Activated naive CD8-positive, alpha-beta T cell (primary cell): ENCODE data around the gene KRTAP5-4.
"Not testable (repeated sequence)": the region's sequence is repeated elsewhere in the genome, so short reads cannot be mapped to it uniquely, and the experiment has no call there.

Experiments
- H3K27ac Mint-ChIP-seq: one replicate; pipeline ENCODE4 v1.8.0; 2021; ENCODE audit warnings: mixed read lengths
- H3K27me3 Mint-ChIP-seq: one replicate; pipeline ENCODE4 v1.8.0; 2021; ENCODE audit warnings: mixed read lengths
- H3K36me3 Mint-ChIP-seq: one replicate; pipeline ENCODE4 v1.8.0; 2021; ENCODE audit warnings: mixed read lengths
- H3K4me1 Mint-ChIP-seq: one replicate; pipeline ENCODE4 v1.8.0; 2021; ENCODE audit warnings: low read depth, mixed read lengths
- H3K4me3 Mint-ChIP-seq: one replicate; pipeline ENCODE4 v1.8.0; 2021; ENCODE audit warnings: mild to moderate bottlenecking, mixed read lengths
- H3K9me3 Mint-ChIP-seq: one replicate; pipeline ENCODE4 v1.8.0; 2021; ENCODE audit warnings: low read depth, mixed read lengths

Gene KRTAP5-4

DNA sequence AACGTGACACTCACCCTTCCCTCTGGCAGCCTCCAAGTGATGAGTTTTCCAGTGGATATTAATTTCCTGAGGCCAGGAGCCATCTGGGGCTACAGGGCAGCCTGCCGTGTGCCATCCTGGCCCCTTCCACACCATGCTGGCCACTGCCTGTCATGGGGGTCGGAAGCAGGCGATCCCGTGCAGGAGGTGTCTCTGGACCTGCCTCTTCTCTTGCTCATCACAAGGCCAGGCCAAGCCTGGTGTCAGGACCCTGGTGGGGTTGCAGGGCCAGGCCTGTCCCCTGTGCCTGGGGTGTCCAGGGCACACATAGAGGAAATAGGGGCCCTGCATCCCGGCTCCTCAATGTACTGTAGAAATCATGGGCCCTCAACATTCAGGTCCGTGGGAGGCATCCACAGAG, 17.2 kb downstream of the KRTAP5-4 start:
- H3K4me1 Mint-ChIP-seq: no peaks in the 10 kb centered on the region
- H3K27ac Mint-ChIP-seq: no peak overlapping the region
- no peak overlapping the region for H3K4me3 Mint-ChIP-seq
- H3K9me3 Mint-ChIP-seq: no peaks in the 10 kb centered on the region
- peaks cover 25% of the 10 kb centered on the region for H3K27me3 Mint-ChIP-seq
- no peaks in the 10 kb centered on the region for H3K36me3 Mint-ChIP-seq

DNA sequence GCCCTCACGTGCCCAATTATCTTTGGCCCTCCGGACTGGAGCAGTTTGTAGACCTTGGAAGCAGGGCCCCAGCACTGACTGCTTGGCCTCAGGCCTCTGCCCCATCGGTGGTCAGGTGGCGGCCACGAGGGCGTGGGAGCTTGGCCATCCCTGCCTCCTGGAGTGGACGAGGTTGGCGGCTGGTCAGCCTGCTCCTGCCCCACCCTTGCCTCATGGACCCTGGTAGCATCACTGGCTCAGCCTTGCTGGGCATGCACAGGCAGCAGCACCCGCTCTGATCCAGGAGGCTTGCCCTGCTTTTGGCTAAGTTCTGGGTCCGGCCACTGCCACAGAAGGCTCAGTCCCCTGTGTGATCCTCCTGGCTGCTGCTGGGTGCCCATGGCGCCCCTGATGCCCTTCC, 17.8 kb downstream of the KRTAP5-4 start:
- Mint-ChIP-seq H3K4me3 (no peak overlapping the region), H3K4me1 (no peaks in the 10 kb centered on the region), H3K27ac (no peak overlapping the region), H3K9me3 (no peaks in the 10 kb centered on the region), H3K27me3 (peaks cover 28% of the 10 kb centered on the region), H3K36me3 (no peaks in the 10 kb centered on the region)

DNA sequence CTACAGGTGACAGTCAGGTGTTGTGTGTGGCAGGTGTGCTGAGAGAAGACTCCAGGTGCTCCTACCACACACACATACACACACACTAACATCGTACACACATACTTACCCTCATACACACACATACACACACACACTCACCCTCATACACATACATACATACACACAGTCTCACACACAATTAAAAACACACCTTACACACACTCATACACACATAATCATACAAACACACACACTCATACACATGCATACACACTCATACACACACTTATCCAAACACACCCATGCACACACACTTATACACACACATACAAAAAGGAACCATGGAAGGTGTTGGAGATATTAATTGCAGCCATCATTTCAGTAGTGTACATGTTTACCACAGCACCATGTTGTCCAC, 18.3 kb downstream of the KRTAP5-4 start:
- Mint-ChIP-seq H3K4me3 (no peak overlapping the region), H3K27me3 (peaks cover 28% of the 10 kb centered on the region), H3K27ac (no peak overlapping the region), H3K36me3 (no peaks in the 10 kb centered on the region), H3K4me1 (no peaks in the 10 kb centered on the region), H3K9me3 (no peaks in the 10 kb centered on the region)

DNA sequence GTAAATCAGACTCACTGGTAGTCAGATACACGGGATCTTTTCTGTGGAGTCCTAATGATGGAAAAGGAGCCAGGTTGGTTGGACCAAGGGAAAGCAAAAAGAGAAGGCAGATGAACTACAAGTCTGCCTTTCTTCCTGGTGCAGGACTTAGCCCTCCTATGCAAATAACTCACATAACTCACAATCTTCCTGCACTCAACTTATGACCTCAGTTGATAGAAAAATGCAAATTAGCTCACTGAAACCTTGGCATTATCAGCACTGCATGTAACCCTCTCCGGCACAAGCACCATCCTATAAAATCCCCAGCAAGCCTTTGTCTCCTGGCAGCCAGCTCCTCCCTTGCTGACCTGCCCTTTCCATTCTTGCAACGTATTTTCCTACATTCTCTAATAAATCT, 20.3 kb downstream of the KRTAP5-4 start:
- H3K9me3 Mint-ChIP-seq, H3K4me3 Mint-ChIP-seq, H3K36me3 Mint-ChIP-seq, H3K4me1 Mint-ChIP-seq, H3K27ac Mint-ChIP-seq: not testable (repeated sequence)
- peaks cover 34% of the 10 kb centered on the region for H3K27me3 Mint-ChIP-seq

DNA sequence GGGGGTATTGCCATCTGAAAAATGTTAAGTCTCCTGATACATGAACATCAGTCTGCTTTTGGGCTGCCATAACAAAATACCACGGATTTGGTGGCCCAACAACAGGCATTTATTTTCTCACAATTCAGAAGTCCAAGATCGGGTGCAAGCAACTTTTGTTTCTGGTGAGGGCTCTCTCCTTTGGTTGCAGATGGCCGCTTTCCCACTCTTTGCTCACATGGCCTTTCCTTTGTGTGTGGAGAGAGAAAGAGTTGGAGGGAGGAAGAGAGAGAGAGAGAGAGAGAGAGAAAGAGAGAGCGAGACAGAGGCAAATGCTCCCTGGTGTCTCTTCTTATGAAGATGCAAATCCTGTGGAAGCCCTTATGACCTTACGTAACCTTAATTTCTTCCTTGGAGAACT, 21.3 kb downstream of the KRTAP5-4 start:
- Mint-ChIP-seq H3K4me1 (peaks cover 1% of the 10 kb centered on the region), H3K4me3 (no peak overlapping the region), H3K27ac (no peak overlapping the region), H3K36me3 (no peaks in the 10 kb centered on the region), H3K27me3 (peaks cover 37% of the 10 kb centered on the region), H3K9me3 (no peaks in the 10 kb centered on the region)

DNA sequence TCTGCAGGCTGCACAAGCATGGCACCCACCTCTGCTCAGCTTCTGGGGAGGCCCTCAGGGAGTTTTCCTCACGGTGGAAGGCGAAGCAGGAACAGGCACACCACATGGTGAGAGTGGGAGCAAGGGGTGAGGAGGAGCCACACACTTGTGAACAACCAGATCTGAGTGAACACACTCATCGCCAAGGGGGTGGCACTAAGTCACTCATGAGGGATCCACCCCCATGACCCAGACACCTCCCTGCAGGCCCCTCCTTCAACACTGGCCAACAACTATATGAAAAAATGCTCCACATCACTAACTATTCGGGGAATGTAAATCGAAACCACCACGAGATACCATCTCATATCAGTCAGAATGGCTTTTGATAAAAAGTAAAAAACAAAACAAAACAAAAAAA, 23.1 kb downstream of the KRTAP5-4 start:
- peaks cover 41% of the 10 kb centered on the region for H3K27me3 Mint-ChIP-seq
- no peak overlapping the region for H3K27ac Mint-ChIP-seq
- H3K4me1 Mint-ChIP-seq: peaks cover 3% of the 10 kb centered on the region
- H3K4me3 Mint-ChIP-seq: no peak overlapping the region
- H3K36me3 Mint-ChIP-seq: no peaks in the 10 kb centered on the region
- H3K9me3 Mint-ChIP-seq: no peaks in the 10 kb centered on the region

DNA sequence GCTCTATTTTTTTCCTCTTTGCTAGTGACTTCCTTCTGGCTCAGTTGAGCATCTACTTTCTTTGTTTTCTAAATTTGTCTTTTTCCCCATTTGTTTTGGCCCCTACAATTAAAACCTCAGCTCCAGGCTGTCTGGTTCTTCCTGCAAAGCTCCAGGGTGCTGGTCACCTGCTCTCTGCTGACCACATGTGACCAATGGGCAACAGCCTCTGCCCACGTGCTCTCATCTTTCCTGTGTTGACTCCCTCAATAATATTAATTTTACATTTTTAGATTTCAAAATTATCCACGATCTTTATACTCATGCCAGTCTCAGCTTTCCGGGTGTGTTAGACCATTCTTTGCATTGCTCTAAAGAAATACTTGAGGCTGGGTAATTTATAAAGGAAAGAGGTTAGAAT, 23.5 kb downstream of the KRTAP5-4 start:
- not testable (repeated sequence) for H3K9me3 Mint-ChIP-seq, H3K27ac Mint-ChIP-seq, H3K4me1 Mint-ChIP-seq, H3K36me3 Mint-ChIP-seq, H3K4me3 Mint-ChIP-seq
- H3K27me3 Mint-ChIP-seq: peaks cover 39% of the 10 kb centered on the region

DNA sequence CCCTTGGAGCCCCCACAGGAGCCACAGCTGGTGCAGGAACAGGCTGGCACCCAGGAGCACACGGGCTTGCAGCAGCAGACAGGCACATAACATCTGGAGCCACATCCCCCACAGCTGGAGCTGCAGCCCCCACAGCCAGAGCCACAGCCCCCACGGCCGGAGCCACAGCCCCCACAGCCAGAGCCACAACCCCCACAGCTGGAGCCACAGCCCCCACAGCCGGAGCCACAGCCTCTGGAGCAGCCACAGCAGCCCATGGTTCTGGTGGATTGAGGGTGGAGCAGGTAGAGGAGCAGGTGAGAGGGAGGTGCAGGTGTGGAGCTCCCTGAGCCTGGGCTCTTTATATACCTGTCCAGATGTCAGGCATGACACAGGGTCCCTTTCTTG, 24.0 kb downstream of the KRTAP5-4 start, which contains the start of gene KRTAP5-2:
Gene KRTAP5-2, minus strand, starts transcription at position 301 of the 387 bp plus-strand sequence. Its CDS starts 44 bp downstream, at position 257.
- H3K27ac Mint-ChIP-seq: no peak within 1 kb of the TSS
- no peak within 1 kb of the TSS for H3K4me3 Mint-ChIP-seq
- H3K27me3 Mint-ChIP-seq: peaks cover 38% of the 10 kb centered on the region
- peaks cover 3% of the 10 kb centered on the region for H3K4me1 Mint-ChIP-seq
- no peaks in the 10 kb centered on the region for H3K36me3 Mint-ChIP-seq
- no peaks in the 10 kb centered on the region for H3K9me3 Mint-ChIP-seq

DNA sequence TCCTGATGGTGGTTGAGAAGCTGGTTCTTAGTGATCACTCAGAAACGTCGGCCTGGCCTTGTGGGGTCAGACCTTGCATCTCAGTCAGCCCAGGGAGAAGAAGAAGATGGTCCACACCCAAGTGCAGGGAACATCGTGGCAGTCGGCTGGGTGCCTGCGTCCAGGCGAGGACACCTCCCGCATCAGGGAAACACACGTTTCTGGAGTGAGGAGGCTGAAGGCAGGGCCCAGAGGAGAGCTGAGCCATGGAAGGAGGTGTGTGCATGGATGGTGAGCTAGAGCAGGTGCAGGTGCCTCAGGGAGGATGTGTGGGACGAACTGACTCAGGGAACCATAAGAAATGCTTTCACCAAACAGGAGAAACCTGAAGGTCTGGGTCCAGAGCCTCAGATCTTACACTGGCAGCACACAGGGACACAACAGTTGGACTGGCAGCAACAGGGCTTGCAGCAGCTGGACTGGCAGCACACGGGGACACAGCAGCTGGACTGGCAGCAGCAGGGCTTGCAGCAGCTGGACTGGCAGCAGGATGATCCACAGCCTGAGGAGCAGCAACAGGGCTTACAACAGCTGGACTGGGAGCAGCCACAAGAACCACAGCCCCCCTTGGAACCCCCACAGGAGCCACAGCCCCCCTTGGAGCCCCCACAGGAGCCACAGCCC, 24.5 kb downstream of the KRTAP5-4 start:
- Mint-ChIP-seq H3K36me3 (no peaks in the 10 kb centered on the region), H3K4me1 (peaks cover 3% of the 10 kb centered on the region), H3K27me3 (peaks cover 40% of the 10 kb centered on the region), H3K9me3 (no peaks in the 10 kb centered on the region), H3K27ac (no peak overlapping the region), H3K4me3 (no peak overlapping the region)

DNA sequence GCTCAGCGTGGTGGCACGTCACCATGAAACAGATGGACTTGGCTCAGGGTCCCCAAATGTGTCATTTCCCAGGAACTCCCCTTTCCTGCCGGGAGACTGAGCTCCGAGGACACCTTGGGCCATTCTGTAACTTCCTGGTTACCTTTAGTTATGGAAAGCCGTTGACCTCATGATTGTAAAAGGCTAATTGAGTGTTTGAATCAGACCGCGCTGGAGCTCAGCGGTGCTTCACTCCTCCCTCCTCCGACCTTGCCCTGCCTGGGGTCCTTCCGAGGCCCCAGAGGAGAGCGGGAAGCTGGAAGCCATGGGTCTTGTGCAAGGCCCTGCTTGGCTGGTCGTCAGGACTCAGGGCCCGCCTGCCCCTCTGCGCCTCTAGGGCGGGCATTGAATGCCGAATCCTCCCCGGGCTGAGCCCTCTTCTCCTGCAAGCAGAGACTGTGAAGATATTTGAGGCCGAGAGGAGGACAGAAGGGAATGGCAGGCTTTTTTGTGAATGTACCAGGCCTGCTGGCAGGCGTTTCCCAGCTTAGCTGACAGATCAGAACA, 25.3 kb downstream of the KRTAP5-4 start:
- not testable (repeated sequence) for H3K27ac Mint-ChIP-seq, H3K4me3 Mint-ChIP-seq, H3K4me1 Mint-ChIP-seq, H3K9me3 Mint-ChIP-seq, H3K36me3 Mint-ChIP-seq
- H3K27me3 Mint-ChIP-seq: peaks cover 36% of the 10 kb centered on the region

DNA sequence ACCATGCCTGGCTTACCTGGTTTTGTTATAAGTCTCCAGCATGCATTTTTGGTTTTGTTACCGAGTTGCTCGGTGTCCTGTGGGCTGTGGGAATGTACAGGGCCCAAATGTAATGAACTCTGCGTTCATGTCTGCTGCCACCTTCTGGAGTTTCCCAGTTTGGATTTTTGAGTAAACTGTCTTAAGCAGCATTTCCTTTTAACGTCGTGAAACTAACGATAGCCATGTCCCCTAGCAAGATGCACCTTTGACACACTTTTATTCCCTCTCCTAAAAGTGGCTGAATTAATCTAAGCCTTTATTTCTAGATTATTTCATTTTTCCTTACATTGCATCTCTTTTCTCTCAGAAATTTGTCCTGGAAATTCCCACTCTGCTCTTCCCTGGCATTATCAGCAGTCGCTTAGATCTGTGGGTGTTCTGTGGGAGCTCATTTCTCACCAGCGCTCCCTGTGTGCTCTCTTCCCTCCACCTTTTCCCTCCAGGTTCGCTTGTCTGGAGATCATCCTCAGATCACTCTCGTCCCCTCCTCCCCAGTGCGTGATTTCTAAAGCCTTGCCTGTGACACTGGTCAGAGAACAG, 25.9 kb downstream of the KRTAP5-4 start:
- H3K9me3 Mint-ChIP-seq, H3K27ac Mint-ChIP-seq, H3K36me3 Mint-ChIP-seq, H3K4me1 Mint-ChIP-seq, H3K4me3 Mint-ChIP-seq: not testable (repeated sequence)
- peaks cover 36% of the 10 kb centered on the region for H3K27me3 Mint-ChIP-seq

DNA sequence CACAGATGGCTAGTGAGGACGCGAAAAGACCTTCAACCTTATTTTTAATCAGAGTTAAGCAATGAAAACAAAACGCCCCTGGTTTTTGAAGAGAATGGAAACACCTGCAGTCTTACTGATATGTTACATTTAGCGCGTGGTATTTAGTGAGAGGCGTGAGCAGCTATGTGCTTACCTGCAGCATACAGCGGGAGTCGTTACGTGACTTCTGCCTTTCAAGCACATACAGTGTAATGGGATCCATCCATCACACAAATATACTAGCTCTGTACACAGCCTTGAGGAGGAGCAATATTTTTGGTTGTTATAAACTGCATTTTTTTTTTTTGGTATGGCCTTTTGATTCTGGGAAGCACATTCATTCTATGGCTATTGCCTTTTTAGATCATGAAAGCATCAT, 29.3 kb downstream of the KRTAP5-4 start:
- H3K27ac Mint-ChIP-seq: no peak overlapping the region
- no peak overlapping the region for H3K4me3 Mint-ChIP-seq
- peaks cover 29% of the 10 kb centered on the region for H3K27me3 Mint-ChIP-seq
- peaks cover 14% of the 10 kb centered on the region for H3K4me1 Mint-ChIP-seq
- H3K9me3 Mint-ChIP-seq: no peaks in the 10 kb centered on the region
- no peaks in the 10 kb centered on the region for H3K36me3 Mint-ChIP-seq

DNA sequence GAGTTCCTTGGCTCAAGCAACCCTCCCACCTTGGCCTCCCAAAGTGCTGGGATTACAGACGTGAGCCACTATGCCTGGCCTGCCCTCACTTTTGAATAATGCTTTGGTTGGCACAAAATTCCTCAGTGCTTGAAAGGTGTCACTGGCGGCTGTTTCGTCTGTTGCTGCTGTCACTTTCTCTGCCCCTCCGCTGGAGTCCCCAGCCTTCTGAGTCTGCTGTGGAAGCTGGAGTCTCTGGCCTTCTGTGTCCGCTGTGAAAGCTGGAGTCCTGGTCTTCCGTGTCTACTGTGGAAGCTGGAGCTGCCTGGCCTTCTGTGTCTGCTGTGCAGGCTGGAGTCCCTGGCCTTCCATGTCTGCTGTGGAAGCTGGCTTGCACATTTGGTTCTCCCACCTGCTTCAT, 31.9 kb downstream of the KRTAP5-4 start:
- Mint-ChIP-seq H3K27me3 (peaks cover 16% of the 10 kb centered on the region), H3K36me3 (no peaks in the 10 kb centered on the region), H3K4me3 (peak overlapping the region; percentile 10), H3K27ac (no peak overlapping the region), H3K9me3 (no peaks in the 10 kb centered on the region), H3K4me1 (peaks cover 16% of the 10 kb centered on the region)

DNA sequence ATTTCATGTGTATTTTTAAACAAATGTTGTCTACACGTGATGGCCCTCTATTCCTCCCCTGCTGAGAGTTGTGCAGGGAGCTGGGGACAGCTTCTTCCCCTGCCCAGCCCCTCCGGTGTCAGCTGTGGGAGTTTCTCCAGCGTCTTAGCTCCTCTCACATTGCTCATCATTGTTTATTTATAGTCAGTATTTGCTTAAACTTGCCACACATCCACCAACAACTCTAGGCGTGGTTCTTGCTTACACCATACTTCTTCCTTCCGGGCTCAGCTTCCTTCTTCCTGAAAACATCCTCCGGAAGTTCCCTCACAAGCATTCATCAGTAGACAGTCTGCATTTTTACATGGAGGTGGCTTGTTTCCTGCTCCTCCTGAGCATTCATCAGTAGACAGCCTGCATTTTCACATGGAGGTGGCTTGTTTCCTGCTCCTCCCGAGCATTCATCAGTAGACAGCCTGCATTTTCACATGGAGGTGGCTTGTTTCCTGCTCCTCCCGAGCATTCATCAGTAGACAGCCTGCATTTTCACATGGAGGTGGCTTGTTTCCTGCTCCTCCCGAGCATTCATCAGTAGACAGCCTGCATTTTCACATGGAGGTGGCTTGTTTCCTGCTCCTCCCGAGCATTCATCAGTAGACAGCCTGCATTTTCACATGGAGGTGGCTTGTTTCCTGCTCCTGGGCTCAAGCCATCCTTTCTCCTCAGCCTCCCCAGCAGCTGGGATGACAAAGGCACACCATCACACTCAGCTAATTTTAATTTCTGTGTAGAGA, 32.6 kb downstream of the KRTAP5-4 start:
- H3K27me3 Mint-ChIP-seq: peaks cover 16% of the 10 kb centered on the region
- not testable (repeated sequence) for H3K9me3 Mint-ChIP-seq, H3K36me3 Mint-ChIP-seq
- H3K4me3 Mint-ChIP-seq: peak overlapping the region; percentile 0
- H3K4me1 Mint-ChIP-seq: peaks cover 18% of the 10 kb centered on the region
- peak overlapping the region; percentile 61 for H3K27ac Mint-ChIP-seq

DNA sequence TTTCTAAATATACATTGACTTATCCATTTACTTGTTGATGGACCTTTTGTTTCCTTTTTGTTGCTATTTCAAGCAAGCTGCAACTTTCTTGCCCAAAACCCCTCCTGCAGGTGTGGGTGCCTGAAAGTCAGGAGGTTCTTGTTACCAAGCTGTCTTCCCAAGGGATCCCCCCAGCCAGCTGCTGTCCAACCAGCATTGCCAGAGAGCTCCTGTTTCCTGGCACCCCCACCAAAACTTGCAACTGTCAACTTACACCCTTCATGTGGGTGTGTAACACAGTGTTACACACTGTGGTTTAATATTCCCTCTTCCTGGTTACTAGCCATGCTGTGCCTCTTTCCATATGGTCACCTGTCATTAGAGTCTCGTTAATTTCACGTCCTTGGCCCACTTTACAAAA, 35.2 kb downstream of the KRTAP5-4 start:
- Mint-ChIP-seq H3K9me3 (no peaks in the 10 kb centered on the region), H3K4me3 (no peak overlapping the region), H3K27ac (no peak overlapping the region), H3K27me3 (peaks cover 6% of the 10 kb centered on the region), H3K36me3 (no peaks in the 10 kb centered on the region), H3K4me1 (peaks cover 24% of the 10 kb centered on the region)
